H1 (cell line): ENCODE results near the gene TMEM163. TPM values are rescaled to one million over a fixed set of nuclear protein-coding genes. Genes with fewer than 3 reads are reported as not detected.

Source experiments
- CHD1 ChIP-seq: IDR thresholded peaks from 2 replicates; pipeline ENCODE4 v1.6.1; 2012; ENCODE audit warnings: low read depth, low read length, improper control_type of control experiment
- EZH2 ChIP-seq: fragments of 200-600 bp; sonication (generic); IDR thresholded peaks from 2 replicates; pipeline ENCODE4 v1.7.1; 2012; ENCODE audit warnings: low read depth, mild to moderate bottlenecking, moderate library complexity, low read length, inconsistent platforms; ENCODE audit not compliant: severe bottlenecking
- HDAC6 ChIP-seq: IDR thresholded peaks from one replicate; pipeline ENCODE4 v1.7.1; 2012; ENCODE audit warnings: low read depth, mild to moderate bottlenecking, inconsistent platforms, low read length, moderate library complexity
- JUN ChIP-seq: IDR thresholded peaks from 2 replicates; pipeline ENCODE4 v1.6.1; 2011; ENCODE audit warnings: low read depth, mild to moderate bottlenecking, improper control_type of control experiment, low read length
- TCF12 ChIP-seq: IDR thresholded peaks from 2 replicates; pipeline ENCODE4 v1.6.1; 2011; ENCODE audit warnings: low read depth, mild to moderate bottlenecking, low read length
- polyA plus RNA-seq, 7 experiments: library from polyadenylated mRNA; depleted of rRNA in 3 of 7; stranded (reverse) in 5 of 7; unstranded in 2 of 7; fragments of >200 nt in 5 of 7; fragments of 200-250 nt in 2 of 7; gene quantifications; 1 replicate in 5 of 7; 2 replicates in 1 of 7; 4 replicates in 1 of 7; pipeline versions ENCODE4 v1.2.1 to v1.2.3, GENCODE V29; 2011 to 2013; ENCODE audit warnings: missing spikeins in 2 of 7, mixed read lengths in 2 of 7
- total RNA-seq: library from RNA; stranded (reverse); fragmentation: NEBNext Ultra II Directional; extraction: Animal tissue kit (Norgen Biotek cat#: 25700); gene quantifications from 2 replicates; pipeline ENCODE4 v1.2.1, GENCODE V29; 2021

The TMEM163 gene
- total and polyA plus RNA-seq, 2 of the 8 experiments (the other 6 are each of a cell fraction or from before 2014, with no cell fraction given), result 2.8 to 3.2 TPM

- no peak for TF ChIP-seq TCF12
- TF ChIP-seq EZH2, result no peak
- TF ChIP-seq CHD1, result no peak
- TF ChIP-seq JUN, result no peak
- no peak for TF ChIP-seq HDAC6
Observed at GRCh38 chr2:134628453-134628852, 90.3 kb downstream of the TMEM163 start (continued).
